GM12872 (cell line): ENCODE data around the gene KCND2.

Source experiments
- CTCF ChIP-seq: IDR thresholded peaks from 3 replicates; pipeline ENCODE4 v1.5.1; 2011; ENCODE audit warnings: low read depth, mild to moderate bottlenecking, low read length, moderate library complexity; ENCODE audit not compliant: insufficient read depth

KCND2 gene

GRCh38 chr7:120278773-120279172 is 5.8 kb downstream of the KCND2 start:
- no peak for TF ChIP-seq CTCF

DNA sequence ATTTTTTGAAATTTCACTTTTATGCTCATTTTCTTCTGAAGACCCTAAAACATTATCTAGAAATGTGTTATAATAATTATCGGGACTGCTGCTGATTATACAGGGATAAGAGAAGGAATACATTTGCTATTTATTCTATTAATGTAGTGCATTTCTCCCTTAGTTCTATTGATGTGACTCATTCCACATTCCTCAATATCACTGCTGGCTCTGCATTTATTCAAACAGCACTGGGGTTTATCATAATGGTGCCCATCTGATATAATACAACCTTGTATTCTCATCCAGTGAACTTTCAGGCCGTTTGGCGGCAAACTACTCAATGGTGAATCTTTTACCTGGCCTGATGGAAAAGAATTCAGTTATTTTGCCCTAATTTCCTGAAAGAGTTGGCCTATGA is 7.8 kb downstream of the KCND2 start:
- TF ChIP-seq CTCF: no peak

DNA sequence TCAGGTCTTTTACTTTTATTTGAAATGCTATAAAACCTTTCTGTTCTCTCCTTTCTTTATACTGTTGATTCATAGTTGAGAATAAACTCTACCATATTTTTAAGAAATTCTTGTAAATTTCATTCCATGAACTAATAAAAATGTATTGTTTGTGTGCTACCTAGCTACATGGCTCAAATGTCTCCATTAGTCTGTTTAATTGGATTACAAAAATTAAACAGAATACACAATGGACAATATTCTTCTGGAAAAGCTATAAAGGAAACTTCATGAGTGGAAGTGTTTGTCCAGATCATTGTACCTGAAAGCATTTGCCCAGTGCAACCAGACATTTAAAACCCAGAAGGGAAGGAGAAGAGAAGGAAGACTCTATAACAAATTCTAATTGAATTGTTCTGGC is 20.1 kb downstream of the KCND2 start:
- no peak for TF ChIP-seq CTCF

- TF ChIP-seq CTCF: no peak
Observed at GRCh38 chr7:120302190-120302589, 29.2 kb downstream of the KCND2 start.

- no peak for TF ChIP-seq CTCF
Observed at GRCh38 chr7:120303105-120303504, 30.1 kb downstream of the KCND2 start.

GRCh38 chr7:120304674-120305073 is 31.7 kb downstream of the KCND2 start:
- TF ChIP-seq CTCF: no peak

- no peak for TF ChIP-seq CTCF
Observed at GRCh38 chr7:120307991-120308545, 35.1 kb downstream of the KCND2 start.
